GM12801 (cell line): ENCODE results near the gene AZI2.

Source experiments
- TF ChIP-seq, protein P1 (sequence below): IDR thresholded peaks from one replicate; pipeline ENCODE4 v1.5.1; 2011; ENCODE audit warnings: control low read depth; ENCODE audit not compliant: insufficient read length; ENCODE audit errors: extremely low read depth

The AZI2 gene

DNA sequence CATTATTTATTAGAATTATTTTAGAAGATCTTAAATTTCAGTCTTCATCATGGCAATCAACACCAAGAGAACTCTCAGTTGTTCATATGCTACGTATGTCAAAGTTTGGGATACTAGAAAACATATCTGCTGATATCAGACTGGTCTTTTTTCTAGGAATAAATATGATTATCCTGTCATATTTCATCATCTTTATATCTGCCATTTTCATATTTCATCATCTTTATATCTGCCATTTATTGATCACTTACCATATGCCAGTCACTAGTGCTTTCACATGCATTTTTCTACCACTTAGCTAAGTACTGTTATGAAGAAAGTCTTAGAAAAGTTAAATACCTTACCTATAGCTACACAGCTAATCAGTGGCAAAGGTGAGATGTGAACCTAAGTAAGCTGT, 2.9 kb downstream of the AZI2 start:
- TF ChIP-seq, protein P1, sequence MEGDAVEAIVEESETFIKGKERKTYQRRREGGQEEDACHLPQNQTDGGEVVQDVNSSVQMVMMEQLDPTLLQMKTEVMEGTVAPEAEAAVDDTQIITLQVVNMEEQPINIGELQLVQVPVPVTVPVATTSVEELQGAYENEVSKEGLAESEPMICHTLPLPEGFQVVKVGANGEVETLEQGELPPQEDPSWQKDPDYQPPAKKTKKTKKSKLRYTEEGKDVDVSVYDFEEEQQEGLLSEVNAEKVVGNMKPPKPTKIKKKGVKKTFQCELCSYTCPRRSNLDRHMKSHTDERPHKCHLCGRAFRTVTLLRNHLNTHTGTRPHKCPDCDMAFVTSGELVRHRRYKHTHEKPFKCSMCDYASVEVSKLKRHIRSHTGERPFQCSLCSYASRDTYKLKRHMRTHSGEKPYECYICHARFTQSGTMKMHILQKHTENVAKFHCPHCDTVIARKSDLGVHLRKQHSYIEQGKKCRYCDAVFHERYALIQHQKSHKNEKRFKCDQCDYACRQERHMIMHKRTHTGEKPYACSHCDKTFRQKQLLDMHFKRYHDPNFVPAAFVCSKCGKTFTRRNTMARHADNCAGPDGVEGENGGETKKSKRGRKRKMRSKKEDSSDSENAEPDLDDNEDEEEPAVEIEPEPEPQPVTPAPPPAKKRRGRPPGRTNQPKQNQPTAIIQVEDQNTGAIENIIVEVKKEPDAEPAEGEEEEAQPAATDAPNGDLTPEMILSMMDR: no peak

DNA sequence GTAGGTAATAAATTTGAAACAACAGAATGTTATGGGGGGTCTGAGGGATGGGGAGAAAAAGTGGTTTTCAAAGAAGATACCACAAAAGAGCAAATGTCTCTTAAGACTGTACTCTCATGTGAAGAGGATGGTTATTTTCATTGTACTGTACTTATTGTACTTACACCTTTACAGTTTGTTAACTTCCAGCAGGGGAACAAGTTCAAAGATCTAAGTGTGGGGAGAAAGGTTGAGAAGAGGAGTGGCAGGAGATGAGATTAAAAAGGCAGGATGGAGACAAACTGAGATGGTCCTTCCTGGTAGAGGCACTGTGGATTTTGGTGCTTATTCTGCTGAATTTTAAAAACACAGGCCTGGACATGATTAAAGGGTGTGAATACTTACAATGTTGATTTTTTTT, 5.5 kb downstream of the AZI2 start:
- TF ChIP-seq, protein P1: no peak

DNA sequence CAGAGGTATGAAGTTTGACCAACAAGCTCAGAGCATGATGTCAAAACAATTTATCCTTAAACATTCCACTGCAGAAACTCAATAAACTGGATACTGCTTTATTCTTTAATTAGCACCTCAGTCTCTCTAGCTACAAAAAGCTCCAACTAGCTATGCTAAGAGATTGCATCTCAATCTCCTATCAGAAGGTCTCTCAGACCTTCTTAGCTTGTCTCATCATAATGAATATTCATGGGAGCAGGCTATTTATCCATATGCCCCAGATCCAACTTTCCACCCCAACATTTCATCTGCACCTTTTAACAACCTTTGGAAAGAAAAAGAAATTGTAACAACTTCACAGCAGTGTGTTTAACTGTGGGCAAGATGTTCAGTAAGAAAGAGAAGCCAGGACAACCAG, 11.4 kb downstream of the AZI2 start:
- TF ChIP-seq, protein P1: no peak

DNA sequence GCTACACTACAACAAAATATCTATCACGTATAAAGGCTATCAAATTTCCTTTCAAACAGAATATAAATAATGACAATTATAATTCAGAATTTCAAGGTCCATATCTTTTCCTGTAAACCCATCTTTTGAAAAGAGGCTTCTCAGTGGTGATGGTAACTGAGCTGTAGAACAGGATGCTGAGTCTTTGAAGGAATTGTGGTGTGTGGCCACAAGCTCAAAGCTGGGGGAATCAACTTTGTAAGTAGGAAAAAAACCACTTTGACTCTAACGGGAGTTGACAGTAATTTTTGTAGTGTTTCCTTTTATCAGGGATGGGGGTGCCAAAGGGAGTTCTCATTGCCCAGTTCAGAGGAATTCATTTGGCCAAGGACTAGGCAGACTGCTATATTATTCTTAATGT, 13.4 kb downstream of the AZI2 start:
- TF ChIP-seq, protein P1: no peak

DNA sequence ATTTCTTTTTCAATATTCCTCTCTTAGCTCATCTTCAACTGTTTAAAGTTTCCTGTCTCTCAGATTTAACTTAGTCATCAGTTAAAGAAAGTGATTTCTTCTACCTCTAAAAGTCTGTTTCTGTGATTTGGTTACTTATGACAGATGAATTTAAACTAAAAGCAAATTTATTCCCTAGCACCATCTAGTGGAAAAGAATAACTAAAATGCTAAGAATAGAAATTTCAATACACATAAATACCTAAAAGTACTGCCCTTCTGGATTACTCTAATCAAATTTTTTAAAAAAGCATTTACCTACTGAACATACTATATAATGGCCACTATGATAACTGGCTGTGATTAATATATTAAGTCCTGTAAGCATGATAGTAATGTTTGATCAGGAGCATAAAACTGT, 14.1 kb downstream of the AZI2 start:
- TF ChIP-seq, protein P1: no peak

DNA sequence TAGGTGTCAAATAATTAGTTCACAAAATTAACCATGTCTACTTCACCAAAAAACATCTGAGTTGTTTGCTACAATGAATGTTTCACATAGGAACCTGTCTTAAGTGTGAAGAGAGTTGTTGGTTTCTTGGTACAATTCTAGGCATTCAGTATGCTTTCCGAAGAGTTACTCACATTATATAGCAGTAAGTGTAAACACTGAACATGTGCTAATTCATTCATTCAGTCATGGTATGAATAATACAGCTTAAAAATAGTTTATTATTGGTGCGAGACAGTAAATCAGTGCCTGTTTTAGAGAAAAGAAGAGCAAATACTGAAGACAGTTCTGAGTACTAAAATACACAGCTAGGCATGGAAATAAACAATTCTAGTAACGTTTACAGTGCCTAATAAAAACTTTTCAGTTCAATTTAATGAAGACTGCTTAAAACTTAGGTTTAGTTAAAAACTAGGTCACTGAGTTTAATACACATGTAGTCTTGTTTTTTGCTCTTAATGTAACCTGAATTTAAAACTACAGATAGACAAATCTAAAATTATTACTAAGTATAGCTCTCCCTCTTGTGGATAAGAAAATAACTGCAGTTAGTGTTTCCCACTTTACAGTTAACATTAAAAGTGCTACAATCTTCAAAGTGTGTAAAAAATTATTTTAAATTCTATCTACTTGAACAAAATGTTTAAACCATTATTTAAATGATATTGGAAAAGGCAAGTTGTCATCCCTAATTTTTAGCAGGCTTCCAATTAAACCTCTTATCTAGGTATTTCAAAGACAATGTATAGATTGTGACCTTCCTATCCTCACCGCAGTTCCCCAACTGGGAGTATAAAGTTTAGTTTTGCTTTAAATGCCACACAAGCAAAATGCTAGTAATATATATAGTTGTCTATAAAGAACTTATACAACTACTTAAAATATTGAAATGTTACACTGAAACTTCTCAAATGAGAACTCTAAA, 20.2 kb downstream of the AZI2 start:
- TF ChIP-seq, protein P1: no peak

DNA sequence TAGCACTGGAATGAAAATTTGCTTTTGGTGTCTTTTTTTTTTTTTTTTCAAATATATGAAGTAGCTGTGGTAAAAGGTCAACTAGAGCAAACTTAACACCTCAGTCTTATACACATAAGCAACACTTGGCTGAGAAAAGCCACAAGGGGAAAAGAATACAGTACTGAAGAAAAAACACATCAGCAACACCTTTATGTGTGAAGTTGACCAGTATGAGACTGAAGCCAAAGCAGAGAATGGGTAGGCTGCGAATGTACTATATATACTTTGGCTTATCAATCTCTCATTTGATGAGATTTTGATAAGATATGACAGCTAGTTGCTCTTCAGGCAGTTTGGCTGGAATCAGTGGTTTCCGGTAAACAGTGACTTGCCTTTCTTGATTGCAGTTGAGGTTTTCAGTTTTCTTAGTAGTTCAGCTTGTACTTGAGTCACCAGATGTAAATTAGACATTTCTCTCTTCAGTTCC, 22.1 kb downstream of the AZI2 start:
- TF ChIP-seq, protein P1: no peak
